A549 treated with dexamethasone at 1 μM for 4 hours (cell line): ENCODE measurements around the gene C9. TPM values are rescaled to one million over a fixed set of nuclear protein-coding genes. Genes with fewer than 3 reads are reported as not detected.

Experiments used
- total RNA-seq: library from RNA; stranded (reverse); fragments of 200-300 nt; extraction: Qiagen RNA extraction; gene quantifications from 5 replicates; pipeline ENCODE4 v1.2.3, GENCODE V29; 2022

The C9 gene
- not detected in 5 replicates for total RNA-seq

GRCh38 chr5:39364367-39364766 lies at the start of gene C9:
TSS of gene C9 (minus strand) at chr5:39364495. CDS start at chr5:39364464, 31 bp downstream.

Other genes starting within 250 kb of the C9 start
- 9.9 to 15.4 TPM (median 12.6 TPM) in 5 replicates for gene FYB1, start 144.9 kb downstream of the C9 start, total RNA-seq
- gene DAB2, start 60.5 kb upstream of the C9 start, total RNA-seq: 6.8 to 9.3 TPM (median 7.1 TPM) in 5 replicates